ENCODE data around the gene CTIF. TPM values are rescaled to one million over a fixed set of nuclear protein-coding genes. Genes with fewer than 3 reads are reported as not detected.

Gene CTIF
- total RNA-seq, 1 donor from 2014 or later, result 35.1 TPM

DNA sequence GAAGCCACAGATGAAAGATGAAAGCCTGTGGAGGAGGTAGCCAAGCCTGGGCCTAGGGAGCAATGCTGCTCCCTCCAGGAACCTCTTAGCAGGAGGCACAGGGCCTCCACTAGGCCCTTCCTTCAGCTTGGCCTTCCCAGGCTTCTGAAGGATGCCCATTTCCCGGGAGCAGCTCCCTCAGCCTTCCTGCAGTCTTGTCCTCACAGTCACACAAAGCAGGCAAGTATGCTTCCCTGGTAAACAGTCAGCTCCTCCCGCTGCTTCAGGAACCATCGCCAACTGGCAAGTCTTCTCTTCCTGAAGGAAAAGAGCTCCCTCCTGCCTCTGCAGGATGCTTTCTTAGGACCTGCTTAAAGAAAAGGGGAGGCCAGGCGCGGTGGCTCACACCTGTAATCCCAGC, 358.7 kb downstream of the CTIF start:
- Histone ChIP-seq H3K36me3 (no peaks in the 10 kb centered on the region), H3K9me3 (no peaks in the 10 kb centered on the region), H3K27me3 (no peaks in the 10 kb centered on the region), H3K4me1 (peaks cover 52% of the 10 kb centered on the region), H3K4me3 (no peak overlapping the region), H3K27ac (peak overlapping the region; percentile 29)
- DNase-seq (ENCODE audit: extremely low spot score in 2 of 2), result no peak
- no peak for TF ChIP-seq POLR2A (IDR thresholded peaks at IDR 0.05)
- intact Hi-C loops (cut with DNase I), result loop anchor here (10.0 kb wide), 1 partner anchor 587 kb away; the partner anchor contains the start of gene C18orf32

DNA sequence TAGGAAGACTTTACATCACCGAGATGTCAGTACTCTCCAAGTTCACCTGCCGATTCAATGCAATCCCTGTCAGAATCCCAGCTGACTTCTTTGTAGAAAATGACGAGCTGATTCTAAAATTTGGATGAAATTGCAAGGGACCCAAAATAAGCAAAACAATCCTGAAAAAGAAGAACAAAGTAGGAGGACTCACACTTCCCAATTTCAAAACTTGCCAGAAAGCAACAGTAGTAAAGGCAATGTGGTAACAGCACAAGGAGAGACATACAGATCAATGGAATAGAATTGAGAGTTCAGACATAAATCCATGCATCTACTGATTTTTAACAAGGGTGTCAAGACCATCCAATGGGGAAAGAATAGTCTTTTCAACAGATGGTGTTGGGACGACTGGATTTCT, 359.7 kb downstream of the CTIF start:
- H3K4me3 ChIP-seq, result no peak overlapping the region
- intact Hi-C loops (cut with DNase I), result loop anchor here (10.0 kb wide), 1 partner anchor 586 kb away; the partner anchor contains the start of gene C18orf32
- H3K27me3 ChIP-seq, result no peaks in the 10 kb centered on the region

DNA sequence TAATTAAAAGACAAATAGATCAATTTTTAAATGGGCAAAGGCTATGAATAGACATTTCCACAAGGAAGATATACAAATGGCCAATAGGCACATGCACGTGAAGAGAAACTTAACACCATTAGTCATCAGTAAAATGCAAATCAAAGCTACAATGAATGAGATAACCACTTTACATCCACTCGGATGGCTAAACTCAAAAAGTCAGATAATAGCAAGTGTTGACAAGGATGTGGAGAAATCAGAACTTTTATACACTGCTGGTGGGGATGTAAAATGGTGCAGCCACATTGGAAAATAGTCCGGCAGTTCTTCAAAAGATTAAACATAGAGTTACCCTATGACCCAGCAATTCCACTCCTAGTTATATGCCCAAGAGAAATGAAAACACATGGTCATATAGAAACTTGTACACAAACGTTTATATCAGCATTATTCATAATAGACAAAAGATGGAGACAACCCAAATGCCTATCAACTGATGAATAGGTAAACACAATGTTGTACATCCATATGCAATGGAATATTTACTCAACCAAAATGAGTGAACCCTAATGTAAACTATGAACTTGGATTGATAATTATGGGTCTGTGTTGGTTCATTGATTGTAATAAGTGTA, 360.8 kb downstream of the CTIF start:
- Histone ChIP-seq H3K4me1 (peaks cover 41% of the 10 kb centered on the region), H3K27ac (no peak overlapping the region)

More for the DNA sequence above, 359.7 kb downstream of the CTIF start:
- DNase-seq (ENCODE audit: extremely low spot score in 2 of 2), result no peak
- Histone ChIP-seq H3K36me3 (no peaks in the 10 kb centered on the region), H3K9me3 (no peaks in the 10 kb centered on the region), H3K27ac (no peak overlapping the region), H3K4me1 (peaks cover 50% of the 10 kb centered on the region)
- no peak for TF ChIP-seq POLR2A (IDR thresholded peaks at IDR 0.05)
- TF ChIP-seq, protein P1, sequence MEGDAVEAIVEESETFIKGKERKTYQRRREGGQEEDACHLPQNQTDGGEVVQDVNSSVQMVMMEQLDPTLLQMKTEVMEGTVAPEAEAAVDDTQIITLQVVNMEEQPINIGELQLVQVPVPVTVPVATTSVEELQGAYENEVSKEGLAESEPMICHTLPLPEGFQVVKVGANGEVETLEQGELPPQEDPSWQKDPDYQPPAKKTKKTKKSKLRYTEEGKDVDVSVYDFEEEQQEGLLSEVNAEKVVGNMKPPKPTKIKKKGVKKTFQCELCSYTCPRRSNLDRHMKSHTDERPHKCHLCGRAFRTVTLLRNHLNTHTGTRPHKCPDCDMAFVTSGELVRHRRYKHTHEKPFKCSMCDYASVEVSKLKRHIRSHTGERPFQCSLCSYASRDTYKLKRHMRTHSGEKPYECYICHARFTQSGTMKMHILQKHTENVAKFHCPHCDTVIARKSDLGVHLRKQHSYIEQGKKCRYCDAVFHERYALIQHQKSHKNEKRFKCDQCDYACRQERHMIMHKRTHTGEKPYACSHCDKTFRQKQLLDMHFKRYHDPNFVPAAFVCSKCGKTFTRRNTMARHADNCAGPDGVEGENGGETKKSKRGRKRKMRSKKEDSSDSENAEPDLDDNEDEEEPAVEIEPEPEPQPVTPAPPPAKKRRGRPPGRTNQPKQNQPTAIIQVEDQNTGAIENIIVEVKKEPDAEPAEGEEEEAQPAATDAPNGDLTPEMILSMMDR (IDR thresholded peaks at IDR 0.05), result no peak
- no peak for TF ChIP-seq POLR2AphosphoS5 (IDR thresholded peaks at IDR 0.05; ENCODE audit: insufficient read depth in 1 of 2, low read depth in 1 of 2)

DNA sequence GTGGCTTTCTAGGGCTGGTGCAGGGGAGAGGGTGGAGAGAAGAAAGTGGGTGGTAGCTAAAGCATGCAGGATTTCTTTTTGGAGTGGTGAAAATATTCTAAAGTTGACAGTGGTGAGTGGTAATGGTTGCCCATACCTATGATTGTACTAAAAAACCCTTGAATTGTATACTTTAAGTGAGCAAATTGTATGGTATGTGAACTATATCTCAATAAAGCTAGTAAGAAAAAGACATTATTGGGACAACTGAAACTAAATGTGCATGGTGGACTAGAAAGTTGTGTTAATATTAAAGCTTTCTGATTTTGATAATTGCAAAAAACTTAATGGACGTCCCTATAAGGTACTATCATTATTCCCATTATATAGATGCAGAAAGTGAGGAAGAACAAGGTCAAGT, 361.6 kb downstream of the CTIF start:
- TF ChIP-seq POLR2A (IDR thresholded peaks at IDR 0.05) (no peak), POLR2AphosphoS5 (IDR thresholded peaks at IDR 0.05; ENCODE audit: insufficient read depth in 1 of 2, low read depth in 1 of 2) (no peak)
- TF ChIP-seq, protein P1 (IDR thresholded peaks at IDR 0.05), result no peak

More for the DNA sequence above, 360.8 kb downstream of the CTIF start:
- Histone ChIP-seq H3K4me3 (no peak overlapping the region), H3K27me3 (no peaks in the 10 kb centered on the region), H3K36me3 (no peaks in the 10 kb centered on the region), H3K9me3 (no peaks in the 10 kb centered on the region)
- DNase-seq (ENCODE audit: extremely low spot score in 2 of 2), result no peak
- intact Hi-C loops (cut with DNase I), result loop anchor here (10.0 kb wide), 1 partner anchor 585 kb away; the partner anchor contains the start of gene C18orf32
- no peak for TF ChIP-seq POLR2AphosphoS5 (IDR thresholded peaks at IDR 0.05; ENCODE audit: insufficient read depth in 1 of 2, low read depth in 1 of 2)
- TF ChIP-seq, protein P1 (IDR thresholded peaks at IDR 0.05), result no peak
- TF ChIP-seq POLR2A (IDR thresholded peaks at IDR 0.05), result no peak

DNA sequence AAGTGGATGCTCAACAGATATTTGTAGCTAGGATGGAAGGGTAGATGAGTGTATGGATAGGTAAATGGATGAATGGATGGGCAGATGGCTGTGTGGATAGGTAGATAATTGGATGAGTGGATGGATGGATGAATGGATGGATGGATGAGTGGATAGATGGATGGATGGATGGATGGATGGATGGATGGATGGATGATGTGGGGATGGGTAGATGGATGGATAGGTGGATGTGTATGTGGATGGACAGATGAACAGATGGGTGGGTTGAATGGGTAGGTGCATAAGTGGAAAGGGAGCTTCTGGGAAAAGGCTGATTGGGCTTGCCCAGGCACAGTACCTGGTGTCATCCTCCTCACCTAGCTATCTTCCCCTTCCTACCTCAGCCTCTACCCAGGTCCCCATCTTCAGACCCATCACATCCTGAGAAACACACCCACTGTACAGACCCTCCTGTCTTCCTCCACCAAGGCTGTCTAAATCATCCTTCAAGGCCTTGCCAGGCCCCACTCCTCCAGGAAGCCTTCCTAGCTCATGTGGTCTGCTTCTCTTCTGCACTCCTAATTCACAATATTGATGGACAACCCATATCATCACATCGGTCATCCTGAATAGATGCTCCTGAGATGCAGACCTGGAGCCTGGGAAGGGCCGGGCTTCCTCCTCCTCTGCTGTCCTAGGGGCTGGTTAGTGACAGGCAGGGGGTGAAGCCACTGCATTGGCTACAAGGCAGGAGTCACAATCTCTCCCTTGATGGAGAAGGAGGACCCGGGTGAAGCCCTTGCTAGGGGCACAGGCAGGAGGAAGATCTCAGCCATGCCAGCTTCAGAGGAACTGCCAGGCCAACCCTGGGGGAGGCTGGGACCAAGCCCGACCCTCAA, 362.6 kb downstream of the CTIF start:
- TF ChIP-seq POLR2AphosphoS5 (IDR thresholded peaks at IDR 0.05; ENCODE audit: insufficient read depth in 1 of 2, low read depth in 1 of 2), result no peak
- TF ChIP-seq, protein P1 (IDR thresholded peaks at IDR 0.05), result no peak
- TF ChIP-seq POLR2A (IDR thresholded peaks at IDR 0.05), result no peak
- H3K4me3 ChIP-seq, result no peak overlapping the region
- H3K4me1 ChIP-seq, result peaks cover 34% of the 10 kb centered on the region
- H3K27me3 ChIP-seq, result no peaks in the 10 kb centered on the region
- H3K9me3 ChIP-seq, result no peaks in the 10 kb centered on the region
- intact Hi-C loops (cut with DNase I), result no loop called here
- H3K36me3 ChIP-seq, result no peaks in the 10 kb centered on the region
- DNase-seq (ENCODE audit: extremely low spot score in 2 of 2), result peak in 1 of 2 donors; percentile 86
- peak overlapping the region; percentile 79 for H3K27ac ChIP-seq

More for the DNA sequence above, 361.6 kb downstream of the CTIF start:
- intact Hi-C loops (cut with DNase I), result no loop called here
- no peak for DNase-seq (ENCODE audit: extremely low spot score in 2 of 2)
- Histone ChIP-seq H3K36me3 (no peaks in the 10 kb centered on the region), H3K4me1 (peaks cover 36% of the 10 kb centered on the region), H3K9me3 (no peaks in the 10 kb centered on the region), H3K4me3 (no peak overlapping the region), H3K27me3 (no peaks in the 10 kb centered on the region), H3K27ac (no peak overlapping the region)
